ENCODE data around the gene PLXNA2. TPM values are rescaled to one million over a fixed set of nuclear protein-coding genes. Genes with fewer than 3 reads are reported as not detected.

PLXNA2 gene
- polyA plus RNA-seq, 1 of the 3 experiments (the other 2 are of a cell fraction): 8.5 TPM

DNA sequence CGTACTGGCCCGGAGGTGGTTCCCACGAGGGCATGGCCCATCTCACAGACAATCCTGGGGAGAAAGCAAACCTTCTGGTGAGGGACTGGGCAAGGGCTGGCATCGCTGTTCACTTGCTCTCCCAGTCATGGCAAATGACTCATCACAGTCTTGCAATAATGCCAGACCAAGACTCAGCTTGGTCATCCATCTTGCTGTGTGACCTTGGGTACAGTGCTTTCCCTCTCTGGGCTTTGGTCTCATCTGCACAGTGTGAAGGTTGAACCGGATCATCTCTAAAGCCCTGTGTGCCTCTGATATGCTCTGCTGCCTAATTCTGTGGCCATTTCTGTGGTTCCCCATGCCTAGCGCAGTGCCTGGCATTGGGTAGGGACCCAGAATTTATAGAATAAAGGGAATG is 189.7 kb downstream of the PLXNA2 start (continued):
- TF ChIP-seq, protein P1, sequence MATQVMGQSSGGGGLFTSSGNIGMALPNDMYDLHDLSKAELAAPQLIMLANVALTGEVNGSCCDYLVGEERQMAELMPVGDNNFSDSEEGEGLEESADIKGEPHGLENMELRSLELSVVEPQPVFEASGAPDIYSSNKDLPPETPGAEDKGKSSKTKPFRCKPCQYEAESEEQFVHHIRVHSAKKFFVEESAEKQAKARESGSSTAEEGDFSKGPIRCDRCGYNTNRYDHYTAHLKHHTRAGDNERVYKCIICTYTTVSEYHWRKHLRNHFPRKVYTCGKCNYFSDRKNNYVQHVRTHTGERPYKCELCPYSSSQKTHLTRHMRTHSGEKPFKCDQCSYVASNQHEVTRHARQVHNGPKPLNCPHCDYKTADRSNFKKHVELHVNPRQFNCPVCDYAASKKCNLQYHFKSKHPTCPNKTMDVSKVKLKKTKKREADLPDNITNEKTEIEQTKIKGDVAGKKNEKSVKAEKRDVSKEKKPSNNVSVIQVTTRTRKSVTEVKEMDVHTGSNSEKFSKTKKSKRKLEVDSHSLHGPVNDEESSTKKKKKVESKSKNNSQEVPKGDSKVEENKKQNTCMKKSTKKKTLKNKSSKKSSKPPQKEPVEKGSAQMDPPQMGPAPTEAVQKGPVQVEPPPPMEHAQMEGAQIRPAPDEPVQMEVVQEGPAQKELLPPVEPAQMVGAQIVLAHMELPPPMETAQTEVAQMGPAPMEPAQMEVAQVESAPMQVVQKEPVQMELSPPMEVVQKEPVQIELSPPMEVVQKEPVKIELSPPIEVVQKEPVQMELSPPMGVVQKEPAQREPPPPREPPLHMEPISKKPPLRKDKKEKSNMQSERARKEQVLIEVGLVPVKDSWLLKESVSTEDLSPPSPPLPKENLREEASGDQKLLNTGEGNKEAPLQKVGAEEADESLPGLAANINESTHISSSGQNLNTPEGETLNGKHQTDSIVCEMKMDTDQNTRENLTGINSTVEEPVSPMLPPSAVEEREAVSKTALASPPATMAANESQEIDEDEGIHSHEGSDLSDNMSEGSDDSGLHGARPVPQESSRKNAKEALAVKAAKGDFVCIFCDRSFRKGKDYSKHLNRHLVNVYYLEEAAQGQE (IDR thresholded peaks at IDR 0.05; ENCODE audit: low read depth, low read length): no peak
- TF ChIP-seq NRF1 (IDR thresholded peaks at IDR 0.05; ENCODE audit: low read depth, low read length) (no peak), GABPA (IDR thresholded peaks at IDR 0.05; ENCODE audit: low read depth) (no peak)

DNA sequence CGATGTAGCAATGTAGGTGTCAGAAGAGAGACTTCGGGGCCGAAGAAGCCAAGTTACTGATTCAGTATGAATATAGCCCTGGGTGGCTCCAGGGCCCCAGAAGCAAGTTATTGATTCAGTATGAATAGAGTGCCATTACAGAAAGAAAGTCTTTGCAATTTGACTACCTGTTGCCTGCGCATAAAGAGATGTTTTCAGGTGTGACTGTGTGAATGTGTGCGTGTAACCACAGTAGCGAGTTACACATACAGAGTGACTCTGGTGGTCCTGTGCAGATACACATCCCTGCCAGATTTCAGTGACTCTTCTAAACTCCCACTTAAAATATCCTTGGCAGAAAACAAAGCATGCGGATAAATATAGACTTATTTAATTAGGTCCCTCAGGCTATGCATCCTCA is 190.5 kb downstream of the PLXNA2 start:
- H3K9ac ChIP-seq: no peak overlapping the region
- peaks cover 5 to 32% of the 10 kb centered on the region in 2 experiments for H3K4me1 ChIP-seq (ENCODE audit: control insufficient read depth in 1 of 2, insufficient read depth in 2 of 2, low read depth in 1 of 2, low read length in 1 of 2)
- H3F3A ChIP-seq (replicated peaks; ENCODE audit: insufficient read depth): no peaks in the 10 kb centered on the region
- H2AFZ ChIP-seq (ENCODE audit: low read depth): no peak overlapping the region
- no peaks in the 10 kb centered on the region for H4K20me1 ChIP-seq (ENCODE audit: insufficient read depth)
- peaks cover 42 to 53% of the 10 kb centered on the region in 2 experiments for H3K36me3 ChIP-seq (replicated peaks in 1 of 2; ENCODE audit: control insufficient read depth in 1 of 2, insufficient read depth in 2 of 2, low read length in 1 of 2)
- no peak overlapping the region for H3K27ac ChIP-seq (ENCODE audit: low read depth in 2 of 2, low read length in 1 of 2)
- TF ChIP-seq RFX5 (IDR thresholded peaks at IDR 0.05; ENCODE audit: low read length): no peak
- TF ChIP-seq MEF2A (IDR thresholded peaks at IDR 0.05; ENCODE audit: borderline replicate concordance, low read depth): no peak
- no peak for TF ChIP-seq GATA2 (CRISPR knock-in tag; IDR thresholded peaks at IDR 0.05)
- TF ChIP-seq EP300 (IDR thresholded peaks at IDR 0.05; ENCODE audit: borderline replicate concordance in 1 of 2, low read depth in 1 of 2, low read length in 1 of 2): no peak
- TF ChIP-seq, protein P2, sequence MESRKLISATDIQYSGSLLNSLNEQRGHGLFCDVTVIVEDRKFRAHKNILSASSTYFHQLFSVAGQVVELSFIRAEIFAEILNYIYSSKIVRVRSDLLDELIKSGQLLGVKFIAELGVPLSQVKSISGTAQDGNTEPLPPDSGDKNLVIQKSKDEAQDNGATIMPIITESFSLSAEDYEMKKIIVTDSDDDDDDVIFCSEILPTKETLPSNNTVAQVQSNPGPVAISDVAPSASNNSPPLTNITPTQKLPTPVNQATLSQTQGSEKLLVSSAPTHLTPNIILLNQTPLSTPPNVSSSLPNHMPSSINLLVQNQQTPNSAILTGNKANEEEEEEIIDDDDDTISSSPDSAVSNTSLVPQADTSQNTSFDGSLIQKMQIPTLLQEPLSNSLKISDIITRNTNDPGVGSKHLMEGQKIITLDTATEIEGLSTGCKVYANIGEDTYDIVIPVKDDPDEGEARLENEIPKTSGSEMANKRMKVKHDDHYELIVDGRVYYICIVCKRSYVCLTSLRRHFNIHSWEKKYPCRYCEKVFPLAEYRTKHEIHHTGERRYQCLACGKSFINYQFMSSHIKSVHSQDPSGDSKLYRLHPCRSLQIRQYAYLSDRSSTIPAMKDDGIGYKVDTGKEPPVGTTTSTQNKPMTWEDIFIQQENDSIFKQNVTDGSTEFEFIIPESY (IDR thresholded peaks at IDR 0.05; ENCODE audit: borderline replicate concordance, low read depth): no peak
- TF ChIP-seq EZH2phosphoT487 (IDR thresholded peaks at IDR 0.05; ENCODE audit: borderline replicate concordance, low read depth): no peak
- TF ChIP-seq, protein P3, sequence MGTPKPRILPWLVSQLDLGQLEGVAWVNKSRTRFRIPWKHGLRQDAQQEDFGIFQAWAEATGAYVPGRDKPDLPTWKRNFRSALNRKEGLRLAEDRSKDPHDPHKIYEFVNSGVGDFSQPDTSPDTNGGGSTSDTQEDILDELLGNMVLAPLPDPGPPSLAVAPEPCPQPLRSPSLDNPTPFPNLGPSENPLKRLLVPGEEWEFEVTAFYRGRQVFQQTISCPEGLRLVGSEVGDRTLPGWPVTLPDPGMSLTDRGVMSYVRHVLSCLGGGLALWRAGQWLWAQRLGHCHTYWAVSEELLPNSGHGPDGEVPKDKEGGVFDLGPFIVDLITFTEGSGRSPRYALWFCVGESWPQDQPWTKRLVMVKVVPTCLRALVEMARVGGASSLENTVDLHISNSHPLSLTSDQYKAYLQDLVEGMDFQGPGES (IDR thresholded peaks at IDR 0.05; ENCODE audit: low read depth, low read length): no peak
- no peak for TF ChIP-seq TEAD4 (IDR thresholded peaks at IDR 0.05; ENCODE audit: borderline replicate concordance, insufficient read depth)
- no peak for TF ChIP-seq RXRA (IDR thresholded peaks at IDR 0.05; ENCODE audit: borderline replicate concordance, low read depth)
- no peak for TF ChIP-seq RAD21 (IDR thresholded peaks at IDR 0.05; ENCODE audit: low read length)
- no peak for TF ChIP-seq NFIC (IDR thresholded peaks at IDR 0.05; ENCODE audit: borderline replicate concordance)
- TF ChIP-seq RCOR1 (IDR thresholded peaks at IDR 0.05; ENCODE audit: low read length): no peak
- no peak for TF ChIP-seq MXI1 (IDR thresholded peaks at IDR 0.05; ENCODE audit: low read depth, low read length)
- no peaks in the 10 kb centered on the region for H3K9me3 ChIP-seq
- H3K79me2 ChIP-seq (ENCODE audit: insufficient read depth): no peaks in the 10 kb centered on the region
- no peak overlapping the region for H3K4me2 ChIP-seq
- no peaks in the 10 kb centered on the region for H3K27me3 ChIP-seq (ENCODE audit: insufficient read depth)
- 87% methylated on average over 7 of the region's 7 CpGs for WGBS (ENCODE audit: low lambda C conversion rate)
- POLR2A ChIA-PET: no interaction called here
- H3K9me2 ChIP-seq: no peaks in the 10 kb centered on the region
- no peak for DNase-seq
- CTCF ChIA-PET: no interaction called here
- H3K4me3 ChIP-seq (ENCODE audit: low read depth in 2 of 2, low read length in 1 of 2): no peak overlapping the region

Measured in SK-N-SH (cell line).